ENCODE results near the gene MUCL3. TPM values are rescaled to one million over a fixed set of nuclear protein-coding genes. Genes with fewer than 3 reads are reported as not detected.

MUCL3 gene
- total RNA-seq, 1 donor from 2014 or later: not detected

- Mint-ChIP-seq H3K27ac (ENCODE audit: unreplicated experiment) (peak overlapping the region; percentile 91), H3K36me3 (ENCODE audit: unreplicated experiment) (peaks cover 21% of the 10 kb centered on the region), H3K4me1 (ENCODE audit: unreplicated experiment) (peaks cover 37% of the 10 kb centered on the region), H3K4me3 (ENCODE audit: unreplicated experiment) (peak overlapping the region; percentile 90), H3K9me3 (ENCODE audit: unreplicated experiment) (no peaks in the 10 kb centered on the region), H3K27me3 (ENCODE audit: unreplicated experiment) (no peaks in the 10 kb centered on the region)
- no peak for DNase-seq (ENCODE audit: extremely low spot score, unreplicated experiment)
- no peak for TF ChIP-seq CTCF (IDR thresholded peaks at IDR 0.05)
Measured at GRCh38 chr6:30912746-30913520, 27.8 kb upstream of the MUCL3 start.

DNA sequence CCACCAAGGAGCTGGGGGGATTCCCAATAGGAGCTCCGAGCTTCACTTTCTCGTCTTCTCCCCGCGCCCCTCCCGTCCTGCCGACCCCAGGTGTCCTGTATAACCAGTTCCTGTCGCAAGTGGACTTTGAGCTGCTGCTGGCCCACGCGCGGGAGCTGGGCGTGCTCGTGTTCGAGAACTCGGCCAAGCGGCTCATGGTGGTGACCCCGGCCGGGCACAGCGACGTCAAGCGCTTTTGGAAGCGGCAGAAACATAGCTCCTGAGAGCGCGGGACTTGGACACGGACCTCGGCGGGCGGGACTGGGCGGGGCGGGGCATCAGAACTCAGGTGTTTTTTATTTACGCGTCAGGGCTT lies 27.1 kb upstream of the MUCL3 start:
- H3K27me3 Mint-ChIP-seq (ENCODE audit: unreplicated experiment): no peaks in the 10 kb centered on the region
- H3K36me3 Mint-ChIP-seq (ENCODE audit: unreplicated experiment): peaks cover 21% of the 10 kb centered on the region
- H3K4me3 Mint-ChIP-seq (ENCODE audit: unreplicated experiment): peak overlapping the region; percentile 90
- no peak for DNase-seq (ENCODE audit: extremely low spot score, unreplicated experiment)
- TF ChIP-seq CTCF (IDR thresholded peaks at IDR 0.05): no peak
- no peaks in the 10 kb centered on the region for H3K9me3 Mint-ChIP-seq (ENCODE audit: unreplicated experiment)
- H3K27ac Mint-ChIP-seq (ENCODE audit: unreplicated experiment): peak overlapping the region; percentile 91
- H3K4me1 Mint-ChIP-seq (ENCODE audit: unreplicated experiment): peaks cover 31% of the 10 kb centered on the region

DNA sequence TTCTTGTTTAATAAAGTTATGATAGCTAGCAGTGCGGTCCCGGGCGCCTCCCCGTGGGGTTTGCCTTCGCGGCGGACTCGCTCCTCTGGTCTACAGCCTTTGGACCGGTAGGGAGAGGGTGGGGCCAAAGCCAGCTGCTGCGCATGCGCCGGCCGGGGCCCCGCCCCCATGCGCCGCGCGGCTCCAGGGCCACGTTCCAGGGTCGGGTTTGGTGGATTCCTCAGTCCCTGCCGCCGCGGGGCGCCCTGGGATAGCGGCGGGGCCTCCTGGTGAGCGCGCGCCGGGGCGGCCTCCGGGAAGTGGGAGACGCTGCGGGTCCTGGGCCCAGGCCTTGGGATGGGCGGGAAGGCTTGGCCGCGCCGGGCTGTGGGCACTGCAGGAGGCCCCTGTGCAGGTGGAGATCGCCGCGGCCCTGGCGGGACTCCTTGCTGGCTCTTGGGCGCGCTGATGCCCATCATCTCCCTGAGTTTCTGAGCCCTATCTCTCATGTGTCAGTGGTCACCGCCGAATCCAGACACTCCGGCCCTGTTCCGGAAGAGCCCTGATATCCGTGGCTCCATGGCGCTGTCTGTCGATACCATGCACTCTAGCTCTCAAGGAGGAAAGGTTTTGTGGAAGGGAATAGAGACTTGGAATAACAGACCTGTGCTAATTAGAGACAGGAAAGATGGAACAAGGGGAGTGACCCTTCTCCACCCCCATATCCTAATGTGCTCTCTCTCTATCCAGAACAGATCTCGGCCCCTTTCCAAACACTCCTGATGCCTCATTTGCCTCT lies 26.5 kb upstream of the MUCL3 start, which contains the start of gene VARS2:
Gene VARS2, plus strand, starts transcription at position 163 of the 778 bp plus-strand sequence. Its CDS starts 599 bp downstream, at position 762.
- Mint-ChIP-seq H3K36me3 (ENCODE audit: unreplicated experiment) (peaks cover 21% of the 10 kb centered on the region), H3K9me3 (ENCODE audit: unreplicated experiment) (no peaks in the 10 kb centered on the region), H3K27me3 (ENCODE audit: unreplicated experiment) (no peaks in the 10 kb centered on the region), H3K4me1 (ENCODE audit: unreplicated experiment) (peaks cover 25% of the 10 kb centered on the region), H3K27ac (ENCODE audit: unreplicated experiment) (peak within 1 kb of the TSS; percentile 91), H3K4me3 (ENCODE audit: unreplicated experiment) (peak within 1 kb of the TSS; percentile 90)
- peak; percentile 96 for DNase-seq (ENCODE audit: extremely low spot score, unreplicated experiment)
- peak; percentile 52 for TF ChIP-seq CTCF (IDR thresholded peaks at IDR 0.05)

GRCh38 chr6:30914854-30915590 lies 25.8 kb upstream of the MUCL3 start:
- no peak for TF ChIP-seq CTCF (IDR thresholded peaks at IDR 0.05)
- peak overlapping the region; percentile 91 for H3K27ac Mint-ChIP-seq (ENCODE audit: unreplicated experiment)
- no peaks in the 10 kb centered on the region for H3K9me3 Mint-ChIP-seq (ENCODE audit: unreplicated experiment)
- peak overlapping the region; percentile 90 for H3K4me3 Mint-ChIP-seq (ENCODE audit: unreplicated experiment)
- peaks cover 24% of the 10 kb centered on the region for H3K4me1 Mint-ChIP-seq (ENCODE audit: unreplicated experiment)
- H3K36me3 Mint-ChIP-seq (ENCODE audit: unreplicated experiment): peaks cover 24% of the 10 kb centered on the region
- no peak for DNase-seq (ENCODE audit: extremely low spot score, unreplicated experiment)
- no peaks in the 10 kb centered on the region for H3K27me3 Mint-ChIP-seq (ENCODE audit: unreplicated experiment)
